Glomerular visceral epithelial cell (primary cell): ENCODE results near the gene SUPT7L.

Source experiments
- DNase-seq: peaks from one replicate; pipeline ENCODE4 v3.0.0-alpha.2; 2016; ENCODE audit errors: extremely low spot score

Gene SUPT7L

GRCh38 chr2:27663285-27664153 is at the start of gene SUPT7L, which contains the start of gene SLC4A1AP:
Gene SUPT7L, minus strand, starts transcription at chr2:27663614. Its CDS starts 1,422 bp downstream, at chr2:27662192.
Gene SLC4A1AP, plus strand, starts transcription at chr2:27663889. Its CDS starts 26 bp downstream, at chr2:27663915.
- peak; percentile 72 for DNase-seq

DNA sequence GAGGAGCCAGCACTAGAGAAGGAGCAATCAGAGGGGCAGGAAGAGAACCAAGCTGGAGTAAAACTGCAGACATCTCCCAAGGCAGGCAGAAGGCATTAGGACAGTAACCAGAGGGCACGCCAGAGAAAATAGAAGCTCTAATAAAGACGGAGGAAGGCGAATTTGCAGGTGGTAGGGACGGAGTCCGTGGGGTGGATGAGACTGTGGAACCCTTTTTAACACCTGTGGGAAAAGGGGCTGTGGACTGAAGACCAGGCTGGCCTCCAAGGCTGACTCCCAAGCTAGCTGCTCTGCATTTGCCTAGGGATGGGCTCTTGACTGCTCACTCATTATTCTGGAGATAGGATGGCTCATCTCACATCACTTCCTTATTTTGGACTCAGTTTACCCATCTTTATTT is 49.8 kb upstream of the SUPT7L start:
- no peak for DNase-seq

DNA sequence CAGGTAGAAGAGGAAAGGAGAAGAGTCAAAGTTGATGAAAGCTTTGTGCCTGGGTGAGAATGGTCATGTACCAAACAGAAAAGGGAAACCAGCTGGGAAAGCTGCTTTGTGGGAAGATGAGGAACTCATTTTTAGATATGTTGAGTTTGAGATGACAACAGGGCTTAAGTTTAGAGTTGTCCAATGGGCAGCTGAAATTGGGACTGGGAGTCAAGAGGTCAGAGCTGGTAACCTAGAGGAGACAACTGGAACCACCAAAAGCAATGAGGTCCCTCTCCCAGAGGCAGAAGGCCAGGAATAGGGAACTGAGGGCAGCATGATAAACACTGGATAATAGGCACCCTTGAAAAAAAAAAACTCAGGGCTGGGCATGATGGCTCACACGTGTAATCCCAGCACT is 49.1 kb upstream of the SUPT7L start:
- DNase-seq, result no peak

DNA sequence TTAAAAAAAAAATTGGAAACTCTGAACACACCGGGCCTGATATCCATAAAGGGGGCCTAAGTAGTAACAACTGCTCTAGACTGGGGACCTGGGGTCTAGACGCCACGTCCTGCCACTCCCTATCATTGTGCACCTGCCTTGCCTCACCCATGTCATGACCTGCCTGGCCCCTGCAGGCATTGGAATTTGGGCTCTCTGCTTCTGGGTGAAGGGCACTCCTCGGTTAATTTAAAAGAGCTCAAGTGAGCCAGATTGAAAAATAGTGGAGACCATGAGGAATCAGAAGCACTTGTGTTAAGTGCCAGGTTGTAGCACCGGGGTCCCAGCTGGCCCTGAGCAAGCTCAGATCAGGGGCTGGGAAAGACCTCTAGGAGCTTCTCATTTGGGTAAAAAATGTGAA is 48.4 kb upstream of the SUPT7L start:
- no peak for DNase-seq

GRCh38 chr2:27710640-27711430 is 47.4 kb upstream of the SUPT7L start:
- DNase-seq, result peak; percentile 60

DNA sequence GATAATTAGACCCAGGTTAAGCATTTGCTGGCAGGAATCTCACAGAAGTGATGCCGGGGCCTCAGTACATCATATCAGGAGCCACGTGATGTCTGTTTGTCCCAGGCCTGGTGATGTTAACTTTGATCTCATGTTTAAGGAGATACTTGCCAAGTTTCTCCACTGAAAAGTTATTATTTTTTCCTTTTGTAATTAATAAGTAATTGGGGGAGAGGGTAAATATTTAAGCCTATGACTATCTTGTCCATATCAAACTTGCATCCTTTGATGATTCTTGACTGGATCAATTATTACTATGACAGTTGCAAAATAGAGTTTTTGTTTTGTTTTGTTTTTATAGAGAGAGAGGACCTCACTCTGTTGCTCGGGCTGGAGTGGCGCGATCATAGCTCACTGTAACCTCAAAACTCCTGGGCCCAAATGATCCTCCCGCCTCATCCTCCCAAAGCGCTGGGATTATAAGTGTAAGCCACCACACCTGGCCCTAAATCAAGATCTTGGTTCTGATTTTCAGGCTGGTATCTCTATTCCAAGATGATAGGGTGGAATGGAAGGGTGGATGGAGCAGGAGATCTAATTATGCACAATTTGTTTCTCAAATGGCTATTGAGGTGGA is 46.7 kb upstream of the SUPT7L start:
- no peak for DNase-seq

GRCh38 chr2:27709326-27709725 is 45.9 kb upstream of the SUPT7L start:
- no peak for DNase-seq

DNA sequence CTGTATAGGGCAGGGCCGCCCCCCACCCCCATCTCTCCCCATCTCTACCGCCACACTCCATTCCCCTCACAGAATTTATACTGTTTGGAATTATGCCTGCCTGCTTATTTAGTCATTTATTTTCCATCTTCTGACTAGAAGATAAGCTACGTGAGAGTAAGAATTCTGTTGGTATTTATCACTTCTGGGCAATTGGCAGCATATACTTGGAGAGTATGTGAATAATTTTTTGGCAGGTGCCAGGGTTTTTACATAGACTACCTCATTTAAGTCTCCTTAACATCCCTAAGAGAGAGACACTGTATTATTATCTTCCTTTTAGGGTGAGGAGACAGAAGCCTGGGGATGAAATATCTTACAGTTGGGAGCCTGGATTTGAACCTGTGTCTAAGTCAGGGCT is 45.3 kb upstream of the SUPT7L start:
- DNase-seq, result no peak

DNA sequence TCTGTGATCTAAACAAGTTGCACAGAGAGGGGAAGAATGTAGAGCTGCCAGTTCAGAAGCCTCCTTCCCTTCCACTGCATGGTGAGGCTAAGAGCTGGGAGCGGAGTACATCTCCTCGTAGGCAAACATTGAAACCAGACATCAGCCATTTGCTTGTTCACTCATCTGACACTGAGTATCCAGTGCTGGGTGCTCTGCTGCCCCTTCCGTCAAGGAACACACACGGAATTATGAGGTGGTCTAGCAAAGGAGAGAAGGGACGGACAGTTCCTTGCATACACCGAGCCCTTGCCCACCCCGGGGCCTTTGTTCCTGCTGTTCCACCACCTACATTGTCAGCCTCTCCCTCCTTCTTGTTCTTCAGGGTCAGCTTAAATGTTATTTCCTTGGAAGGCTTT is 44.8 kb upstream of the SUPT7L start:
- no peak for DNase-seq

- DNase-seq, result no peak
These were observed 44.2 kb upstream of the SUPT7L start for GRCh38 chr2:27707462-27708256.

DNA sequence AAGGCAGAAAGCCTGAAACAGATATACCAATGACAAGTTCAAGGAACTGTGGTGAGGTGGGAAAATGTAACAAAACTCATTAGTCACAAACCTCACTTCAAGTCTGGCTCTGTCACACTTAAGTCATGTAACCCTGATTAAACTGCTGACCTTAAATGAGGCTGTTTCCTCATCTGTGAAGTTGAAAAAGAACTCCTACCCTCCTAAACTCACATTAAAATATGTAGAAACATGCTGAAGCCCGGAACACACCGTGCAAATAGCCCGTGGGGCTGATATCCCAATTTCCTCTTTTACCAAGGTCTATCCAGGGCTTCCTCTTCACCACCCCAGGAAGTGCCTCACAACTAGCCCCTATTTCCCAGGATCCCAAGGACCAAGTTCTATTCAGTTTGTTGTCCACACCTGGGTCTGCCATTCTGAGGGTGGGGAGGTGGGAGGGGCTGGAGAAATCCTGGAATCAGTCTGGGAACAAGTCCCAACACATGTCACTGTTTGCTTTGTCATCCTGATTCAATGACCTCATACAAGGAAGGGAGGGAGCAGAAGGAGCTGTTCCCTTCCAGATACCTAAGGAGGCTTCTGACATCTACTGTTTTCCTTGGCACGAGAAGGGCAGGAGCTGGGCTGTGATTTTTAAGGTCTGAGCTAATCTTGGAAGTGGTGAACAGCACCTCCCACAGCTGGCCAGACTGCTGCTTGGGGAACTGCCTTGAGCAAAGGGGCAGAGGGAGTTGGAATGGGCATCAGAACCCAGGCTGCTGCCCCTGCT is 42.6 kb upstream of the SUPT7L start:
- peak; percentile 98 for DNase-seq

DNA sequence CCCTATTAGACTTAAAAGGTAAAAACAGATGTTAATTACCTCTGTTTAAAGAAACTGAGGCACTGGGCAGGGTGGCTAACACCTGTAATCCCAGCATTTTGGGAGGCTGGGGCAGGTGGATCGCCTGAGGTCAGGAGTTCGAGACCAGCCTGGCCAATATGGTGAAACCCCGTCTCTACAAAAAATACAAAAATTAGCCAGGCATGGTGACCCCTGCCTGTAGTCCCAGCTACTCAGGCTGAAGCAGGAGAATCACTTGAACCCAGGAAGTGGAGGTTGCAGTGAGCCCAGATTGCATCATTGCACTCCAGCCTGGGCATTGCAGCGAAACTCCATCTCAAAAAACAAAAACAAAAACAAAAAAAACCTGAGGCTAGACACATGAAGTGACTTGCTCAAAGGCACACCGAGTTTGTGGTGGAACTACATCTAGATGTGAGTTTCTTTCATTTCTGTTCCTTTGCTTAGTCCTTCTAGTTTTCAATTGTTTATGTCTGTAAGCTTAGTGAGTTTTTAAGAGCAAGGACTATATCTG is 41.0 kb upstream of the SUPT7L start:
- no peak for DNase-seq

- peak; percentile 91 for DNase-seq
These were observed 40.4 kb upstream of the SUPT7L start for GRCh38 chr2:27703638-27704341.

- DNase-seq, result no peak
These were observed 38.9 kb upstream of the SUPT7L start for GRCh38 chr2:27702302-27702701.

GRCh38 chr2:27701676-27702075 is 38.3 kb upstream of the SUPT7L start:
- no peak for DNase-seq

- DNase-seq, result no peak
These were observed 34.2 kb upstream of the SUPT7L start for GRCh38 chr2:27697660-27698059.

DNA sequence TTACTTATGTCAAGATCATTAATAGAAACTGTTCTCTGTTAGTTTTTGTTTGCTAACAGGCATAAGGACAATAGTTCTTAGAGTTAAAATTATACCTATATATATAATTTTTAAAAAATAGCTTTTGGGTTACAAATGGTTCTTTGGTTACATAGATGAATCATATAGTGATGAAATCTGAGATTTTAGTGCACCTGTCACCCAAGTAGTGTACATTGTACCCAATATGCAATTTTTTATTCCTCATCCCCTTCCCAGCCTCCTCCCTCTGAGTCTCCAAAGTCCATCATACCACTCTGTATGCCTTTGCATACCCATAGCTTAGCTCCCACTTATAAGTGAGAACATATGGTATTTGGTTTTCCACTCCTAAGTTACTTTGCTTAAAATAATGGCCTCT is 26.6 kb upstream of the SUPT7L start:
- no peak for DNase-seq

DNA sequence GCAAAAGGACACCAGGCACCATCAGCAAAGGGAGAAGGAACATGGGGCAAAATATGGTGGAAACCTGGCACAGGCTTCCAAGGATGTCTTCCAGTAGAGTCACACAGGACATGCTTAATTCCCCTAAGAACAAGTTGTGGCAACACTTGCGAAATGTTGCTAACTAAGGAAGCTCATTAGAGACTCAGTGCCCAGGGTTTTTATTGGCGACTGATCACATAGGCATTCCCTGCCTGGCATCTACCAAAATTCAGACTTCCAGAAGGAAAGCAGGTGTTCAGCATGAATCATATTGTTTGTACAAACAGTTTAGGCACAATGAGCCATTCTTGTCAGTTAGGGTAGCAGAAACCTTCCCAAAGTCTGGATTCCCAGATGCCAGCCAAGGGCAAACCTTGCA is 26.0 kb upstream of the SUPT7L start:
- no peak for DNase-seq

DNA sequence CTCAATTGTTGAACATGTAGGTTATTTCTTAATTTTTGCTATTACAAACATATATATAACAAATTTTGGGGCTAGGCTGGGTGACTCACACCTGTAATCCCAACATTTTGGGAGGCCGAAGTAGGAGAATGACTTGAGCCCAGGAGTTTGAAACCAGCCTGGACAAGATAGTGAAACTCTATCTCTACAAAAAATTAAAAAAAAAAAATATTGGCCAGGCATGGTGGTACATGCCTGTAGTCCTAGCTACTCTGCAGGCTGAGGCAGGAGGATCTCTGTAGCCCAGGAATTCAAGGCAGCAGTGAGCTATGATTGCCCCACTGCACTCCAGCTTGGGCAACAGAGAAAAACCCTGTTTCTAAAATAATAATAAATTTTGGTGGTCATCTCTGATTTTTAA is 23.8 kb upstream of the SUPT7L start:
- no peak for DNase-seq

DNA sequence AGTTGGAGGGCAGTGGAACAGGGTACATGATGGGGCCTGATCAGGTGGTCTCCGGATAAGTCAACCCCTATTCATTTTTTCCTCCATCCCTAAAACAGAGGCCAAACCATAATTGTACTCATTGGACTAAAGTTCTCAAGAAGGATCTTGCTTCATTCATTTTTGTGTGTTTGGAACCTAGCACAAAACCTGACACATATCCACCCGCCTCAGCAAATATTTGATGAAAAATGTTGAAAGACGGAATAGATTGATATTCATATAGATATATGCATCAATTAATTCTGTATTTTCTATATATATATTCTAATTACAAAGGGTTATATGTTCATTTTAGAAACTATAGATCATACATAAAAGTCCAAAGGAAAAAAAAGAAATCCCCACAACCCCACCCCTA is 22.2 kb upstream of the SUPT7L start:
- no peak for DNase-seq
